HL-60 (cell line): ENCODE data around the gene ALDH3B1.

Experiments
- CTCF ChIP-seq: IDR thresholded peaks from one replicate; pipeline ENCODE4 v1.5.1; 2011; ENCODE audit warnings: low read length, control low read depth, inconsistent platforms; ENCODE audit not compliant: insufficient read depth
- POLR2AphosphoS5 ChIP-seq: IDR thresholded peaks from 2 replicates; pipeline ENCODE4 v1.6.1; 2012; ENCODE audit warnings: low read depth
- SPI1 ChIP-seq: IDR thresholded peaks from 2 replicates; pipeline ENCODE4 v1.6.1; 2012; ENCODE audit warnings: low read depth, mild to moderate bottlenecking, borderline replicate concordance

GRCh38 chr11:67998150-67999045 is 11.7 kb upstream of the ALDH3B1 start:
- peak; percentile 62; the same call in 1 of the 2 replicates for TF ChIP-seq POLR2AphosphoS5
- TF ChIP-seq CTCF: no peak
- peak; percentile 3; the same call in 1 of the 2 replicates for TF ChIP-seq SPI1
